Fibroblast of the conjunctiva (primary cell): ENCODE data around the gene EVC2.

Source experiments
- DNase-seq: peaks from one replicate; pipeline ENCODE4 v3.0.0-alpha.2; 2010; ENCODE audit warnings: low read depth

The EVC2 gene

DNA sequence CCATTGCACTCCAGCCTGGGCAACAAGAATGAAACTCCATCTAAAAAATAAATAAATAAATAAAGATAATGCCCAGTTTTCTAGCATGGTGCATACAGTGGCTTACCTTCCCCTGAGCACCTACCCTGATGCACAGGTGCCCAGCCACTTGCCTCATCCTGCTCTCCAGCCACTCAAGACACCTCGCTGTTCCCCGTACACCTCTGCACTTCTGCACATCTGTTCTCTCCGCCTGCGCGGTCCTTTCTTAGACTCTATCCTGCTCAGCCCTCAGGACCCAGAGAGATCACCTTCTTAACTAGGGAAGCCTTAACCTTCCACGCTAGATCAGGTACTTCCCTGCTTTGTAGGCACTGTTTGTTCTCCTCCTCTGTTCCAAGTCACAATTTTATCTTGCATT is 5.5 kb upstream of the EVC2 start:
- no peak for DNase-seq

DNA sequence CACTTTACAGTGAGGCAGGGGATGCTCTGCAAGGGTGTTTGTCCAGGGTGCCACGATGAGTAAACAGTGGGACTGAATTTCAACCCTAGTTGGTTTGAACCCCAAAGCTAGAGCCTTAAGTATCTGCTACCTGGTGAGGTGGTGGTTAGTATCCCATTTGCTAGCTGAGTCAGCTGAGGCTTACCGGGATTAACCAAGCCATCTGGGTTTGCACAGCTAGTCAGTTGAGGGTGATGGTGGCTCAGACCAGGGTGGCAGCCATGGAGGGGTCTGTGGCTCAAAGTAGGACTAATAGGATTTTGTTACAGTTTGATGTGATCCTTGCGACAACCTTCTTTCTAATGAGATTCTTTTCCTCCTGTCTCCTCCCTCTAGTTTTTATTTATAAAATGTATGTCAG is 4.6 kb upstream of the EVC2 start:
- DNase-seq = no peak

DNA sequence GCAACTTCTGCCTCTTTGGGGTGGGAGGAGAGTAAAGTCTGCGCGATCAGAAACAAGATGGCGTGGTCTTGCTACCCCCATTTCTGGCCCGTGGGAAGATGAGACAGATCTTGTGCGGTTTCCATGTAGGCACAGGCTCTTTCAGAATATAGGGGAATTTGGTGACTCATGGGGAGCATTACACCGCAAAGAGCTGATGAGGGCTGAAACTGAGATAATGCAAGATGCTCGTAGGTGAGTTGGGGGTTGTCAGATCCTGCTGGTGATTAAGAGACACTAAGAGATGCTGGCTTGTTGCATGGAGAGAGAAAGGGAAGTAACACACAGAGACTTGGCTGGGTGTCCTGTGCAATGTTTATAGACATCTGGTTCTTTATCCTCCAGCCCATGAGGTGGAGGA is 4.2 kb upstream of the EVC2 start:
- DNase-seq = no peak

DNA sequence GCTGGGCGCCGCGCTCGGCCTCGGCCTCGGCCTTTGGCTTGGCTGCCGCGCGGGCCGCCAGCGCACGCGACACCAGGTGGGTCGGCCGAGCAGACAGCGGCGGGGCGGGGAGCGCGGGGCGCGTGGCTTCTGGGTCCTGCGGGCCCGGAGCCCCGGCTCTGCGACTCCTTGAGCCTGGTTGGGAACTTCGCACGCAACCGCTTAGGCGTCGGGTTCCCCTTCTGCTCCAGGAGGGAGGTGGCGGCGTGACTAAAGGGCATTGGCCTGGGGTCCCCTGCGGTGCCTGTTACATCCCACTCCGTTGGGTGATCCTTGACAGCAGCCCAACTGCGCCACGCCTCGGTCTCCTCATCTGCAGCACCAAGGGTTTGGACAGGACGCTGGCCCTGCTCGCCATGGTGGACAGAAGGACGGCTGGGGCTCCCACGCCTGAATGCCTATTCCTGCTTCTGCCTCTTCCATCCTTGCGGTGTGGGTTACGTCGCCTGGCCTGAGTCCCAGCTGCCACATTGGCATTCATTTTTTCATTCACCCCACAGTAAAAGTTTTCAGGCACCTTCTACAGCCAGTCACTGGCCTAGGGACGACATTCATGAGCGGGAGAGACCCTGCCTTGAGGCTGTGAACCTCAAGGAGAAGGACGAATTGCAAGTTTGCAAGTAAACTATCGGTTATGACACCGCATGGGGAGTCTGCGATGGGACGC is 3.3 kb upstream of the EVC2 start:
- DNase-seq = no peak

DNA sequence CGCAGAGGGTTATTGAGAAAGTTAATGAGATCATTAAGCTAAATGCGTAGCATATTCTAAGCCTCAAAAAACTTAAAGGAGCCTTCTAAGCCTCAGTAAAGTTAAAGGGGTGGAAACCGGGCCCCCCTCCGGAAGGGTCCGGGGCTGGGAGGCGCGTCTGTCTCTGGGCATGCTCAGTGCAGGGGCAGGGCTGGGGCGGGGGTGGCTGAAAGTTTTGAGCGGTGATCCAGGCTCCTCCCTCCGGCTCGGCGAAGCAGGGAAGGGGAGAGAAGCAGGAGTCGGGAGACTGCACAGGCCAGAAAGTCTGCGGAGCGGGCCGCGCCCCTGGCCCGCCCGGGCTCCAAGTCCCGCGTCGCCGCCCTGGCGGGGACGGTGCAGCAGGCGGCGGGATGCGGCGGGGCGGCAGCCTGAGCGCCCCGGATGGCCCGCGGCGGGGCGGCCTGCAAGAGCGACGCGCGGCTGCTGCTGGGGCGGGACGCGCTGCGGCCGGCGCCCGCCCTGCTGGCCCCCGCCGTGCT is 2.7 kb upstream of the EVC2 start, which contains the start of gene EVC:
EVC (plus strand) TSS at position 241 of the 518 bp plus-strand sequence; CDS start at position 421, 180 bp downstream.
- peak; percentile 63 for DNase-seq

DNA sequence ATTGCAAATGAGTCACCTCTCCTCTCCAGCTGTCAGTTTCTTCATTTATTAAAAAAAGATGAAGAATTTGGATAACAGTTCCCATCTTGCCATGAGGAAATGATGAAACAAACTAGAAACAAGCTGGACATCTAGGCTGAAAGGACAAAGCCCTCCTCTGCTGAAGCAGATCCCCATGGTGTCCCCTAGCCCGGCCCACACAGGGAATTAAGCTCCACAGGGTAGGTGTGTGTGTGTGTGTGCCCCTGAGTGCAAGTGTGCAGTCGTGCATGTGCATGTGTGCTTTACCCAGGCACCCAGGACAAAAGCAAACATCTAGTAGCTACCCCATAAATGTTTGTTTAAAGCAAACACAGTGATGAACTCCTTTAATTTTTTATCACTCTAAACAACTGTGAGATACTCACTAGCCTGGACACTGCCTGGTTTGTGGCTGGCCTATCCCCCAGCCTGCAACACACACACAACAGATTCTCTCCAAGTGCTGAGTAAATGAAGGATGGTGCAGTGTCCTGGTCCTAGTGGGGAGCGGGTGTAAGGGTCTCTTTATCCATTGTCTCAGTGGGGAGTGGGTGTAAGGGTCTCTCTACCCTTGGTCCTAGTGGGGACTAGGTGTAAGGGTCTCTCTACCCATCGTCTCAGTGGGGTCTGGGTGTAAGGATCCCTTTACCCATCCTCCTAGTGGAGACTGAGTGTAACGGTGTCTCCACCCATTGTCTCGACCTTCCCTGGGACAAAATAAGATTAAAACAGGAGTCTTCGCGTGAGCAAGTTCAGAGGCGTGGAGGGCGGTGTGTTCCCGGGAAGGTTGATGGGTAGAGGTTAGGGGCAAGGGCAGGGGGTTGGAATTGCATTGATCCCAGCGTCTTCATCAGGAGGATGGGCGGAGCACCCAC is 2.0 kb upstream of the EVC2 start:
- DNase-seq = peak; percentile 35

DNA sequence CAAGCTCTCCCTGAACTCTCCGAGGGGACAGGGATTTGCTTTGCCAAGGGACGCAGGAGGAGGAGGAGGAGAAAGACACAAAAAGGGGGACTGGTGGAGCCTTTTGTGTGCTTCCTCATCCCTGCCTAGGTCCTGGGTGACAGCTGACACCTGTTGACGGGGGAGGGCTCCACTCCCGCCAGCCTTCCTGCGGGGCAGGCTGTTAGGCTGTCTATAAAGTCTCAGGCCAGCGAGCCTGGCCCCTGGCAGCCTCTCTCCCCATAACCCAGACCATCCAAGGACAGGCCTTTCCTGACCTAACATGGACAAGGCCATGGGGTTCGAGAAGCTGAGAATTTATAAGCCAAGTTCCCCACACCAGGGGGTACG is 832 bp upstream of the EVC2 start:
- DNase-seq = no peak

DNA sequence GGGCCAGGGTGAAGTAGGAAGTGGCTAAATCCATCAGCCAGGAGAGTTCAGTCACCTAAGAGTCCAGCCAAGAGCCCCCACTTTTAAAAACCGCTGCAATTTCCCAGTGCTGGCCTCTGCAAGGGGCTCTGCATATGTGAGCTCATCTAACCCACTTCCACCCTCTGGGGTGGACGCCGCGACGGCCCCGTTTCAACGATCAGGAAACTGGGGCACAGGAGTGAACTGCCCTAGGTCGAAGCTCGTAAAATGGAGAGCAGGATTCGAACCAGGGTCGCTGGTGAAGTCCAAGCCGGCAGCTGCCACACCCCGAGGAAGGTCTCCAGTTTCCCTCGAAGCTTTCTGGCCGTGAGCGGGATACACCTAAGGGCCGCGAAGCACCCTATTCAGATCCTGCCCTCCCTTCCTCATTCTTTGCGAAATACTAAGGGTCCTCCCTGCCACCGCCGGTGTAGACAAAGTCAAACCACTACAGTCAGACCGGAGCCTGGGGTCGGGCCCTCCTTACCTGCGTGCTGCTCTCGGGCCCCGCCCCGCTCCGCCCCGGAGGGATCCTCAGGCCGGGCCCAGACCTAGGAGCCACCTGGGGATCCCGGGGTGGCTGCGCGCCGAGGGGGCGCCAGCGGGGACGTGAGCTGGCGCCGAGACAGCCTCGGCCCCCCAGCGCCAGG is 446 bp downstream of the EVC2 start:
- DNase-seq = no peak

DNA sequence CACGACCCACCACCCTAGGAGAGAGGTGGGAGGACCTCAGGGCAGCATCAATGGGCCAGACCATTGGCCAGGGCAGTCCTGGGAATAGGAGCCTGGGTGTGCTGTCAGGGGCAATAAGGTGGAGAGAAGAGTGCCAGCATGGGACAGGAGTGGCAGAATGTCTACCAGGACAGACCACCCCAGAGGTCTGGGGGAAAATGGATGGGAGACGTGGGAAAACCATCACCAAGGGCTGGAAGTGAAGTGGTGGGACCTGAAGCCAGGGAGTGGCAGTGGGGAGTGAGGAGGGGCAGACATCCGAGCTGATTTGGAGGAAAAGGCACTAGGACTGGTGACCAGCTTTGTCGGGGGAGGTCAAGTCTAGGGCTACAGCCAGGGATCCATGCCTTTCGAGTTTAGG is 993 bp downstream of the EVC2 start:
- DNase-seq = no peak

DNA sequence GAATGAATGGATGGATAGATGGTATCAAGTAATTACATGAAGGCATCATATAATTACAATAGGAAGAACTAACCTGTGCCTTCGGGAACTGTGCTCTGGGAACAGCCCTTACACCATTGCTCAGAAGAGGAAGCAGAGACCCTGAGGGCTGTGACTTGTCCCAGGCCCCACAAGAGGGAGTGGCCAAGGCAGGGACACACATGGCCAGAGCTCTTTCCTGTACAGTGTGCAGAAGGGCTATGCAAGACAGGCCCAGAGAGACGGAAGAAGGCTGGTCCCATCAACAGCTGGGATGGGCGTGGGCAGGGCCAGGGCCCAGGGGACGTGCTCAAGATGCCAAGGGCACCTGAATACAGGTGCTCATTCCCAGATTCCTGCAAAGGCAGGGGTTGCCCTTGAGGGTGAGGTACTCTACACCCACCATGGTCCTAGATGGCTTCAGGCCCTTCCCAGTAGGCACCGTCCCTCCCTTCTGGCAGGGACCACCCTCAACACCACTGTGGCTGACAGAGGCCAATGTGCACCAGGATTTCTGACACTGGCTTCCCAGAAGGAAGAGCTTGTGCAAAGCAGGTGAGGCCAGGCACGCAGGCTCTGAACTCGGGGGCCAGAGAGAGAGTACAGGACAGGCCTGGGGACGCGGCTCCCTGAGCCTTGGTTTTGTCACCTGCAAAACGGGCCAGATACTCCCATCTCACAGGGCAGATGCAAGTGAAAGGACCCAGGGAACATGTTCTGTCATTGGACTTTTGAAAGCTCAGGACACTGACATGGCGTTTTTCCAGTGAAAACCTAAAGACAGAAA is 1.7 kb downstream of the EVC2 start:
- DNase-seq = no peak

DNA sequence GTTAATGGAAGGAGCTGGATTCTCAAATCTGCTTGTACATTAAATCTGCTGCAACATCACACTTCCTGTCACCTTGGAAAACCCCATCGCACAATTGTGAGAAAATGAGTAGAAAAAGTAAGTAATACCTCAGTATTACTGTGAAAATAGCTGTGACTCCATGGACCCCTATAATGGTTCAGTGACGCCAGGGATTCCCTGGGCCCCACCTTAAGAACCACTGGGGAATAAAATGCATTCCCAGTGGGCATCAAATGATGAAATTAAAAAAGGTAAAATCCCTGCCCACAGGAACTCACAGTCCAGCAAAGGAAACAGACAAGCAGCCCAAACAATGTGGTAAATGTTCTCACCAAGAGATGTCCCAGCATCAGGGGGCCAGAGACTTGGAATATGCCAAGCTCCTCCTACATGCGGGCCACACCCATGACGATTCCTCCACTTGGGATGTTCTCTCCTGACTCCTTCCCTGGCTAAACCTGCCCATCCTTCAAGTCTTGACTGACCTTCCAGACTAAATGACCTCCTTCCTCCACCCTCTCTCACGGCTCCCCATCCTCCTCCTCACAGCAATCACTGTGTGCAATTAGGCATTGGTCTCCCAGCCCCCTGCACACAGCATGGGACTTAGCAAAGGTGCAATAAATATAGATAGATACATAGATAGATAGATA is 2.6 kb downstream of the EVC2 start:
- DNase-seq = no peak

DNA sequence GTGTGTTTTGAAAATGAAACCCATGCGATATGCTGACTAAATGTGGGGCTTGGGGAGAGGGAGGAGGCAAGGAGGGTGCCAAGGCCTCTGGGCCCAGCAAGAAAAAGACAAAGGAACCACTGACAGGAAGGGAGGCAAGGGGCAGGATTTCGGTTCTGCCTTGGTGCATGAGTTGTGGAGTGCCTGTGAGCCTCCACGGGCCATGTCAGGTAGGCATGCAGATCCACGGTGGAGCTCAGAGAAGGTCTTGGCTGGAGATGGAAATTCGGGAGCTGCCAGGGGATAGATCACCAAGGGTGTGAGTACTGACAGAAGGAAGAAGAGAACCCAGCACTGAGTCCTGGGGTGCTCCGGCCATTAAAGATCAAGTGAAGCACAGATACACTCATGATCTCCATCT is 4.1 kb downstream of the EVC2 start:
- no peak for DNase-seq

DNA sequence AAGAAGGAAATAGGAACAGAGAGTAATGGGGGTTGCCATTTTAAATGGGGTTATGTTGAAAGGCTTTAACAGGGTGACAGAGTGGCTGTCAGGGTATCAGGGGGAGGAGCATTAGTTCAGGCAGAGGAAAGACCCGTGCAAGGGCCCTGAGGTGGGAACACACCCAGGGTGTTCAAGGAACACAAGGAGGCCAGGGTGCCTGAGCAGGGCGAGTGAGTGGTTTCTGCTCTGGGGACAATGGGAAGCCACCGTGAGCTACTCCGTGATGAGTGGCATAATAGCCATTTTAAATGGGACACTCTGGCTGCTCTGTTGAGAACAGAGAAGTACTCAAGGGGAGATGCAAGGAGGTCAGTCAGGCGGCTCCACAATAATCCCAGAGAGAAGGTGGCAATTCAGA is 4.5 kb downstream of the EVC2 start:
- no peak for DNase-seq

DNA sequence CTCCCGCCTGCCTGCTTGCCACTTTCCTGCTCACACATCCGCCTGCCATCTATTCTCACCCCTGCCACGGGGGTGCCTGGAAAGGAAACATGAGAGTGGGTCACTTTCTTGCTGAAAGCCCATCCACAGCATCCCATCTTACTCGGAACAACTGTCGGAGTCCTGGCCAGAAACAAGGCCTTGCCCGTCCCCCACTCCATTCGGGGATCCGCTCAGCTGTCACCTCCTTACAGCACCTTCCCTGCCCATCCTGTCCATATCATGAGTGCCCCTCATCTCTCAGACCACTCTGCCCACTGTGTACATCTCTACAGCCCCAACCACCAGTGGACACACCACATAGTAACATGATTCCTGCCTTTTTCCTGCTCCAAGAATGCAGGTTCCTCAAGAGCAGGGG is 6.4 kb downstream of the EVC2 start:
- DNase-seq = no peak

DNA sequence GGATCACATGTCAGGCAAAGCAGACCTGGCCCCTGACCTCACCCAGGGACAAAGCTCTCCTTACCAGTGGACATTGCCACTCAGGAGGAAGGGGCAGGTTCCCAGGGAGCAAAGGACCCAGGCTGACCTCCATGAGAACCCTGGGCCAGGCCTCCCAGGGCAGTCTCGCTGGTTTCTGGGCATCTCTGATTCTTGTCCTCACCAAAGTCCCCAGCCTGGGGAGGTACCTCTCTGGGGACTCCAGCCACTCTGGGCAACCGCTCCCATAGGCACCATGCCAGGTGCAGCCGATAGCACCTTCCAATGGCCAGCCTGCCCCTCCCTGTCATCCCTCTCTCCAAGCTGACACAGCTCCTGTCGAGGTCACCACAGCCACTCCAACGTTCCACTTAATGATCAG is 7.9 kb downstream of the EVC2 start:
- DNase-seq = no peak

DNA sequence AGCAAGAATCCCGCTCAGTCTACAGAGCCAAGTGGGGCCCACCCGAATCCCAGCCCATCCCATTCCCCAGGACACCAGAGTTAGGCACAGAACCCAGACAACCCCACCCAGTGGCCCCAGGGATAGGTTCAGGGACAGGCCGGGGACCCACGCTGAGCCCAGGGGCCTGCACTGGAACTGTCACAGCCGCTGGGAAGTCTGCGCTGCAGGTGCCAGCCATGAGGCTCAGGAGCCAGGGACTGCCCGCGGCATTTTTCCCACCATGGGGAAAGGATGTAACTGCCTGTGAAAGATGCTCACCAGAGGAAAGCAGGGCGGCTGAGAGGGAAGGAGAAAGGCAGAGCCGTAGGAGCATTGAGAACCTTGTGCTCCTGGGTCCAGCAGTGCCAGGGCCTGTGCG is 12.0 kb downstream of the EVC2 start:
- DNase-seq = no peak

DNA sequence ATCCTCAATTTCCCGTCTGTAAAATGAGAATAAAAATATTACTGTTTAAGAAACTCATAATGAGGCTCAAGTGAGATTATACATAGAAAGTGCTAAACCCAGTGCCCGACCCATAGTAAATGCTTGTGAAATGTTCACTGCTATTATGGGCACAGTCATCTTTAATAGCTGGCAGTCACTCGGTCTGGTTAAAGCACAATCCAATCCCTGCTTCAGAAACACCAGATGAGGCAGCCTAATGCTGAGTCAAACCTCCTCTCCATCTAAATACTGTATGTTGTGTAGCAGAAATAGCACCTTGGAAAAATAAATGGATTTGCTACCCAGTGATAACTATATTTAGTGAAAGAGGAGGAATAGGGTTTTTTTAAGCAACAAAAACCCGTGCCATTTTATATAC is 14.5 kb downstream of the EVC2 start:
- no peak for DNase-seq

DNA sequence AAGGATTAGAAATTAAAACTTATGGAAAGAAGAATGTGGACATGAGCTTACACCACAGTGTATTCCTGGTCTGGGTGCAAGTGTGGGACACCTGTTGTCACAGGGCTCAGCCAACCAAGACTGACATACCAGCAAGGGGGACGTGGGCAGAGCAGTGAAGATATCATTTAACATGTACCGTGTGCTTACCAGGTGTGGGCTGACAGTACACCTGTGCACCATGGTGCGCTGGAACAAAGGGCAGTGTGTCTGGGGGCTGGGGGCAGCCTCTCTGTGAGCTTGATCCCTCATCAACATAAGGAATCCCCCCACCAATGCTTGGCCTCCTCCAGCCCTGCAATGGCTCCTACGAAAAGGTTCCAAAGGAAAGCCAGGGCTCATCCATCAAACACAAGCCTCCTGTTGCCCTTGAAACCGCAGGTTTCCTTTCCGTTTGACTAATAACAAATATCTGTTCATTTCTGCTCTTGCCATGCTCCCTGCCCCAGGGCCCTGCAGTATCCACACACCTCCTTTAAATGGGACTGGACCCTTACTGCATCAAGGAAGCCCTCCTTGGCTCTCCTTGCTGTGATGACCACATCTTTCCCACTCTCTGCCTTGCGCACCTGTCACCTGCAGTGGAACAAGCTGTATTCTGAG is 16.7 kb downstream of the EVC2 start:
- DNase-seq = no peak

DNA sequence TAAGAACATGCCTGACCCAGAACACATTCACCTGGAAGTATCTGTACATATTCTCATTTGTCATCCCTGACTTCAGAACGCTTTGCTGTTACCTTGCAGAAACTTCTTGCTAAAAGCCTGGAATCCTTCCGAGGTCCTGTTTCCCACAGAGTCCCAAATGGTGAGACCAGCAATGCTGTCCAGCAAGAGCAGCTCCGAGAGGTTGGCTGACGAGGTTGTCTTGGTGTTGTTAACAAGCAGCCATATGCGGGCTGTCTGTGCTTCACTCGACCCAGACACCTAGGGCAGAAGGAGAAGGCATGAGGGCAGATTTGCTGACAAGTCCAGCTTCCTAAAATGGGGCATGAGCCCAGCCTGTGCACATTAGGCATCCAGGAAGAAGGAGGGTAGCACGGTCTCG is 19.3 kb downstream of the EVC2 start:
- DNase-seq = no peak

DNA sequence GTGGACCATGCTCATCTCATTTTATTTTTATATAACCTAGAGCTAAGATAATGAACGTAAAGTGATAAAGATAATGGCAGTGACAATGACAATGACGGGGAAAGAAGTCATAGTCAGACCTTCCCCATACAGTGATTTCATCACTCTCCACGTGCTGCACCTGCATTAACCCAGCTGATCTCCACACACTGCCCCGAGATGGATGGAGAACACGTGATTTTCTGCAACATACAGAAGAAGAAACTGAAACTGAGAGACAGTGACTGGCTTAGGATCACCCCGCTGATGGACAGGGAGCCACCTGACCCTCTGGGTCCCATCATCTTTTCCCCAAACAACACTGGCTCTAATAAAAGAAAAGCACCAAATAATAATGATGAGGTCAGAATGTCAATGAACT is 22.0 kb downstream of the EVC2 start:
- DNase-seq = no peak

DNA sequence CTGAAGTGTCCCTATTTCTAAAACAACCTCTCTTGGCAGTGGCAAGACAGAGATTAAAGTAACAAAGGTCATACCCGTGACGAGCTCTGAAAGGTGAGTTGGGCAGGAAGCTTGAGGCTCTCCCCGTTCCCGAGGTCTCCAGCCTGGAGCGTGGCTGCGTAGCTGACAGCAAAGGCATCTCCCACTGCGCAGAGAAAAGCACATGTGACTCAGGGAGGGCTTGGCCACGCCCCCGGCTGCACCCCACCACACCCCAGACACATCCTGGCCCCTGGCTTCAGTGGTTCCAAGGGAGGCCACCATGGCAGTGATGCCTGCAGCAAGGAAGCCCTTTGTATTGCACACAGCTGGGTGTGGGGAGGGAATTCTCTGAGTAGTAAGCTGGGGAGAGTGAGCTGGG is 23.1 kb downstream of the EVC2 start:
- DNase-seq = no peak
